GM12801 (cell line): Measurements from ENCODE around the gene TRIO.

Experiments
- CTCF ChIP-seq: IDR thresholded peaks from one replicate; pipeline ENCODE4 v1.5.1; 2011; ENCODE audit warnings: control low read depth; ENCODE audit not compliant: insufficient read length; ENCODE audit errors: extremely low read depth

TRIO gene

GRCh38 chr5:14362491-14362890 is 219.3 kb downstream of the TRIO start:
- TF ChIP-seq CTCF: no peak

DNA sequence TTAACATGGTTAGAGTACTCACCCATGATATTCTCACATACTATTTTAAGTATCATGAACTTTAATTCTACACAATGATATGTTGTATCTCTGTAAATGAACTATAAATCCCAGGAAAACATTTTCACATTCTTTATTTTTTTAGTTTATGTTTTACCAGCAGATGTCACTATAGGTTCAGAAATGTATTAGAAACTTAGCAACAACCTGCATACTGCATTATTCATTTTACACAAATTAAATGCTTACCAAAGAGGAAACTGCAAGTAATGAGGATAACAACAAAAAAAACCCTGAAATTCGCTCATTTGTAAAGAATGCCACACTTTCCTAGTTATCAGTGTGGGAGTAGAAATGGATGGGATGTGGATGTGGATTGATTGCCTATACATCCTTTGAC is 221.0 kb downstream of the TRIO start:
- no peak for TF ChIP-seq CTCF

DNA sequence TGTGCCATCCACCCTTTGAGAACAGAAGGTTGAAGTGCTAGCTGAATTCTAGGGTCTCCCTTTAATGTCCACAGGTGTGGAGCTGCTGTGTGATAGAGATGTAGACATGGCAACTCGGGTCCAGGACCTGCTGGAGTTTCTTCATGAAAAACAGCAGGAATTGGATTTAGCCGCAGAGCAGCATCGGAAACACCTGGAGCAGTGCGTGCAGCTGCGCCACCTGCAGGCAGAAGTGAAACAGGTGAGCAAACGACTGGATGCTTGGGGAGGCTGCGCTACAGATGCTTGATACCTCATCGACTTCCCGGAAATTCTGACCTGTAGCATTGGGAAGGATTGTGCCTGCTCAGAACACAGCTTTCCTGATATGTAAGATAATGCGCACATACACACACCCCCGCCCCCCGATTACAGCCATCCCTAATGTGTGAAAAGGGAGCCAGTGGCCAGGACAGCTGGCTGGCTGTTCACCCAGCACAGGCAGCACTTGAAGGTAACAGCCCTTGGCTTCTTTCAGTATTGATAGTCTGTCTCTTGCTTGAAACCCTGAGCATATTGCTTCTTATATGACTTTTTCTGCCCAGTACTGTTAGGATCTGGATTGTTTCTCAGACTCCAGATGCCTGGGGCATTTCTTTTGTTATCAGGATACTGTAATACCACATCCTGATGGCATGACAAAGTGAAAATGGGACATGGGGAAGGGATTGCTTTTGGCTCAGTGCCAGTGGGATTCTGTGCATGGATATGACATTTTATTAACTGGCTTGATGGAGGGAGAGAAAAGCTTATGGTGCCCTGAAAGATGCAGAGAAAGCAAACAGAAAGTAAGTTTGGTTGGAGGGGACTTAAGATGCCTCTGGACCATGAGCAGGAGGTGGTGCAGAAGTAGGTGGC is 221.7 kb downstream of the TRIO start:
- no peak for TF ChIP-seq CTCF

- TF ChIP-seq CTCF: no peak
These were observed 222.8 kb downstream of the TRIO start for GRCh38 chr5:14365831-14366430.

DNA sequence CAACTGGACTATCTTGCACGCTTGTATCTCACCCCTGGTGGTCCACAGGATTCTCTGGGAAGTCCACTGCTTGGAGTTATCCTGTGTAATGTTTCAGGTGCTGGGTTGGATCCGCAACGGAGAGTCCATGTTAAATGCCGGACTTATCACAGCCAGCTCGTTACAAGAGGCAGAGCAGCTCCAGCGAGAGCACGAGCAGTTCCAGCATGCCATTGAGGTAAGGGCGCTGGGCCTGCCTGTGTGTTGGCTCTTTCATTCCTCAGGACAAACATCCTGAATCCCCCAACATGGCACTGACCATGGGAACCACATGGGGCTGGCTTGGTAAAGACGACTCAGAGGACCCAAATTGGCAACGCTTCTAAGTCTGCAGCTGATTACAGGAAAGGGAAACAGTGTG is 223.6 kb downstream of the TRIO start:
- TF ChIP-seq CTCF: no peak

GRCh38 chr5:14367364-14367763 is 224.2 kb downstream of the TRIO start:
- no peak for TF ChIP-seq CTCF

GRCh38 chr5:14369780-14370179 is 226.6 kb downstream of the TRIO start:
- no peak for TF ChIP-seq CTCF
